ENCODE measurements around the gene CCDC7. TPM values are rescaled to one million over a fixed set of nuclear protein-coding genes. Genes with fewer than 3 reads are reported as not detected.

CCDC7 gene
- total and polyA plus RNA-seq, 2 experiments from 2014 or later: 0.83 to 1.6 TPM

DNA sequence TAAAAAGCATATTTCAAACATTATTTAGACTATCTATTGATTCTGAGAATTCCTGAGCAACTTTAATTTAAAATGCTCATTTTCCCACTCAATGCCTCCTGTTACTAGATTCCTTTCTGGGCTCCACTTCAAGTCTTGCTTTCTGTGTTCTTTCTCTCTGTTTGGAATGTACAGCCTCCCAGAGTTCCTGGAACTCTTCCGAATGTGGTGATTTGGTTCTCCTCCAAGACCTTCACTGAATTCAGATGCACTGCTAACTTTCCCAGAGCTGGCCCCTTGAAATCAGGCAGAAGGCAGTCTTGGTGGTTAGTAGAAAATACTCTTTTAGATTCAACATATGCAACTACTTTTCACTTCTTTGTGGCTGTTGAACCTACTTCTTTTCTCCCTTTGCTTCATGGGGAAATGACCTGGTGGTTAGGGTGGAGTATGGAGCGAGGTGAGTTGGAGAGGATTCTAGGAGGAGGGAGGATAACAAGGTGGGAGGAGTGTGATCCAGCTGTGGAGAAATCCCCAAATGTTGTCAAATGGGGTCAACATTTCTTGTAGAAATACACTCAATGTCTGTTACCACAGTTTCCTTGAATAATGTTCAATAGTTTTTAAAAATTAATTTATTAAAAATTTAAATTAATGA, 27.9 kb upstream of the CCDC7 start (continued):
- TF ChIP-seq, protein P1, sequence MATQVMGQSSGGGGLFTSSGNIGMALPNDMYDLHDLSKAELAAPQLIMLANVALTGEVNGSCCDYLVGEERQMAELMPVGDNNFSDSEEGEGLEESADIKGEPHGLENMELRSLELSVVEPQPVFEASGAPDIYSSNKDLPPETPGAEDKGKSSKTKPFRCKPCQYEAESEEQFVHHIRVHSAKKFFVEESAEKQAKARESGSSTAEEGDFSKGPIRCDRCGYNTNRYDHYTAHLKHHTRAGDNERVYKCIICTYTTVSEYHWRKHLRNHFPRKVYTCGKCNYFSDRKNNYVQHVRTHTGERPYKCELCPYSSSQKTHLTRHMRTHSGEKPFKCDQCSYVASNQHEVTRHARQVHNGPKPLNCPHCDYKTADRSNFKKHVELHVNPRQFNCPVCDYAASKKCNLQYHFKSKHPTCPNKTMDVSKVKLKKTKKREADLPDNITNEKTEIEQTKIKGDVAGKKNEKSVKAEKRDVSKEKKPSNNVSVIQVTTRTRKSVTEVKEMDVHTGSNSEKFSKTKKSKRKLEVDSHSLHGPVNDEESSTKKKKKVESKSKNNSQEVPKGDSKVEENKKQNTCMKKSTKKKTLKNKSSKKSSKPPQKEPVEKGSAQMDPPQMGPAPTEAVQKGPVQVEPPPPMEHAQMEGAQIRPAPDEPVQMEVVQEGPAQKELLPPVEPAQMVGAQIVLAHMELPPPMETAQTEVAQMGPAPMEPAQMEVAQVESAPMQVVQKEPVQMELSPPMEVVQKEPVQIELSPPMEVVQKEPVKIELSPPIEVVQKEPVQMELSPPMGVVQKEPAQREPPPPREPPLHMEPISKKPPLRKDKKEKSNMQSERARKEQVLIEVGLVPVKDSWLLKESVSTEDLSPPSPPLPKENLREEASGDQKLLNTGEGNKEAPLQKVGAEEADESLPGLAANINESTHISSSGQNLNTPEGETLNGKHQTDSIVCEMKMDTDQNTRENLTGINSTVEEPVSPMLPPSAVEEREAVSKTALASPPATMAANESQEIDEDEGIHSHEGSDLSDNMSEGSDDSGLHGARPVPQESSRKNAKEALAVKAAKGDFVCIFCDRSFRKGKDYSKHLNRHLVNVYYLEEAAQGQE (IDR thresholded peaks at IDR 0.05; ENCODE audit: unreplicated experiment): no peak
- no peak for TF ChIP-seq ZNF331 (CRISPR knock-in tag; IDR thresholded peaks at IDR 0.05; ENCODE audit: low read depth)
- no peak for TF ChIP-seq STAT1 (IDR thresholded peaks at IDR 0.05; ENCODE audit: unreplicated experiment)
- TF ChIP-seq ETS1 (IDR thresholded peaks at IDR 0.05): no peak
- no peak for TF ChIP-seq JUNB (IDR thresholded peaks at IDR 0.05; ENCODE audit: unreplicated experiment)
- no peak for TF ChIP-seq EZH2phosphoT487 (IDR thresholded peaks at IDR 0.05; ENCODE audit: unreplicated experiment)
- TF ChIP-seq CREB1 (CRISPR knock-in tag; IDR thresholded peaks at IDR 0.05; ENCODE audit: low read depth): no peak
- TF ChIP-seq POLR2AphosphoS5 (IDR thresholded peaks at IDR 0.05; ENCODE audit: low read depth): no peak

- H3K4me3 Mint-ChIP-seq: no peak overlapping the region
- no peak for DNase-seq (ENCODE audit: low spot score)
- H4K20me1 ChIP-seq (replicated peaks; ENCODE audit: insufficient read depth): no peaks in the 10 kb centered on the region
- no peak overlapping the region for H3K27ac ChIP-seq (ENCODE audit: low read depth)
- no peaks in the 10 kb centered on the region; the same call in 2 of the 3 replicates for H3K36me3 Mint-ChIP-seq (ENCODE audit: low read depth)
- no peak for ATAC-seq
- H3F3A ChIP-seq (replicated peaks; ENCODE audit: low read depth): no peaks in the 10 kb centered on the region
- peaks cover 12% of the 10 kb centered on the region; the same call in 2 of the 3 replicates for H3K9me3 Mint-ChIP-seq
- H3K4me1 ChIP-seq (ENCODE audit: insufficient read depth): no peaks in the 10 kb centered on the region
- no peaks in the 10 kb centered on the region for H3K27me3 Mint-ChIP-seq (ENCODE audit: insufficient read depth, low read depth, poor library complexity)
- H3K36me3 ChIP-seq (ENCODE audit: insufficient read depth): no peaks in the 10 kb centered on the region
- H3K9me2 ChIP-seq (ENCODE audit: insufficient read depth): no peaks in the 10 kb centered on the region
- H2AFZ ChIP-seq: no peak overlapping the region
- no peaks in the 10 kb centered on the region for H3K4me1 Mint-ChIP-seq
- no peaks in the 10 kb centered on the region for H3K79me2 ChIP-seq (replicated peaks; ENCODE audit: insufficient read depth)
- H3K4me3 ChIP-seq: no peak overlapping the region
- H3K27ac Mint-ChIP-seq: no peak overlapping the region
- no peaks in the 10 kb centered on the region for H3K27me3 ChIP-seq (ENCODE audit: insufficient read depth)
- no peak overlapping the region for H3K4me2 ChIP-seq
- TF ChIP-seq ZNF331 (CRISPR knock-in tag; IDR thresholded peaks at IDR 0.05; ENCODE audit: low read depth): no peak
- no peak for TF ChIP-seq POLR2AphosphoS5 (IDR thresholded peaks at IDR 0.05; ENCODE audit: low read depth)
- TF ChIP-seq, protein P2, sequence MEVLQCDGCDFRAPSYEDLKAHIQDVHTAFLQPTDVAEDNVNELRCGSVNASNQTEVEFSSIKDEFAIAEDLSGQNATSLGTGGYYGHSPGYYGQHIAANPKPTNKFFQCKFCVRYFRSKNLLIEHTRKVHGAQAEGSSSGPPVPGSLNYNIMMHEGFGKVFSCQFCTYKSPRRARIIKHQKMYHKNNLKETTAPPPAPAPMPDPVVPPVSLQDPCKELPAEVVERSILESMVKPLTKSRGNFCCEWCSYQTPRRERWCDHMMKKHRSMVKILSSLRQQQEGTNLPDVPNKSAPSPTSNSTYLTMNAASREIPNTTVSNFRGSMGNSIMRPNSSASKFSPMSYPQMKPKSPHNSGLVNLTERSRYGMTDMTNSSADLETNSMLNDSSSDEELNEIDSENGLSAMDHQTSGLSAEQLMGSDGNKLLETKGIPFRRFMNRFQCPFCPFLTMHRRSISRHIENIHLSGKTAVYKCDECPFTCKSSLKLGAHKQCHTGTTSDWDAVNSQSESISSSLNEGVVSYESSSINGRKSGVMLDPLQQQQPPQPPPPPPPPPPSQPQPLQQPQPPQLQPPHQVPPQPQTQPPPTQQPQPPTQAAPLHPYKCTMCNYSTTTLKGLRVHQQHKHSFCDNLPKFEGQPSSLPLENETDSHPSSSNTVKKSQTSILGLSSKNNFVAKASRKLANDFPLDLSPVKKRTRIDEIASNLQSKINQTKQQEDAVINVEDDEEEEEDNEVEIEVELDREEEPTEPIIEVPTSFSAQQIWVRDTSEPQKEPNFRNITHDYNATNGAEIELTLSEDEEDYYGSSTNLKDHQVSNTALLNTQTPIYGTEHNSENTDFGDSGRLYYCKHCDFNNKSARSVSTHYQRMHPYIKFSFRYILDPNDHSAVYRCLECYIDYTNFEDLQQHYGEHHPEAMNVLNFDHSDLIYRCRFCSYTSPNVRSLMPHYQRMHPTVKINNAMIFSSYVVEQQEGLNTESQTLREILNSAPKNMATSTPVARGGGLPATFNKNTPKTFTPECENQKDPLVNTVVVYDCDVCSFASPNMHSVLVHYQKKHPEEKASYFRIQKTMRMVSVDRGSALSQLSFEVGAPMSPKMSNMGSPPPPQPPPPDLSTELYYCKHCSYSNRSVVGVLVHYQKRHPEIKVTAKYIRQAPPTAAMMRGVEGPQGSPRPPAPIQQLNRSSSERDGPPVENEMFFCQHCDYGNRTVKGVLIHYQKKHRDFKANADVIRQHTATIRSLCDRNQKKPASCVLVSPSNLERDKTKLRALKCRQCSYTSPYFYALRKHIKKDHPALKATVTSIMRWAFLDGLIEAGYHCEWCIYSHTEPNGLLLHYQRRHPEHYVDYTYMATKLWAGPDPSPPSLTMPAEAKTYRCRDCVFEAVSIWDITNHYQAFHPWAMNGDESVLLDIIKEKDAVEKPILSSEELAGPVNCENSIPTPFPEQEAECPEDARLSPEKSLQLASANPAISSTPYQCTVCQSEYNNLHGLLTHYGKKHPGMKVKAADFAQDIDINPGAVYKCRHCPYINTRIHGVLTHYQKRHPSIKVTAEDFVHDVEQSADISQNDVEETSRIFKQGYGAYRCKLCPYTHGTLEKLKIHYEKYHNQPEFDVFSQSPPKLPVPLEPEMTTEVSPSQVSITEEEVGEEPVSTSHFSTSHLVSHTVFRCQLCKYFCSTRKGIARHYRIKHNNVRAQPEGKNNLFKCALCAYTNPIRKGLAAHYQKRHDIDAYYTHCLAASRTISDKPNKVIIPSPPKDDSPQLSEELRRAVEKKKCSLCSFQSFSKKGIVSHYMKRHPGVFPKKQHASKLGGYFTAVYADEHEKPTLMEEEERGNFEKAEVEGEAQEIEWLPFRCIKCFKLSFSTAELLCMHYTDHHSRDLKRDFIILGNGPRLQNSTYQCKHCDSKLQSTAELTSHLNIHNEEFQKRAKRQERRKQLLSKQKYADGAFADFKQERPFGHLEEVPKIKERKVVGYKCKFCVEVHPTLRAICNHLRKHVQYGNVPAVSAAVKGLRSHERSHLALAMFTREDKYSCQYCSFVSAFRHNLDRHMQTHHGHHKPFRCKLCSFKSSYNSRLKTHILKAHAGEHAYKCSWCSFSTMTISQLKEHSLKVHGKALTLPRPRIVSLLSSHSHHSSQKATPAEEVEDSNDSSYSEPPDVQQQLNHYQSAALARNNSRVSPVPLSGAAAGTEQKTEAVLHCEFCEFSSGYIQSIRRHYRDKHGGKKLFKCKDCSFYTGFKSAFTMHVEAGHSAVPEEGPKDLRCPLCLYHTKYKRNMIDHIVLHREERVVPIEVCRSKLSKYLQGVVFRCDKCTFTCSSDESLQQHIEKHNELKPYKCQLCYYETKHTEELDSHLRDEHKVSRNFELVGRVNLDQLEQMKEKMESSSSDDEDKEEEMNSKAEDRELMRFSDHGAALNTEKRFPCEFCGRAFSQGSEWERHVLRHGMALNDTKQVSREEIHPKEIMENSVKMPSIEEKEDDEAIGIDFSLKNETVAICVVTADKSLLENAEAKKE (CRISPR knock-in tag; IDR thresholded peaks at IDR 0.05): no peak
- no peak for TF ChIP-seq STAT1 (IDR thresholded peaks at IDR 0.05; ENCODE audit: unreplicated experiment)
- TF ChIP-seq, protein P1 (IDR thresholded peaks at IDR 0.05; ENCODE audit: unreplicated experiment): no peak
- TF ChIP-seq EZH2phosphoT487 (IDR thresholded peaks at IDR 0.05; ENCODE audit: unreplicated experiment): no peak
- no peak for TF ChIP-seq CREB1 (CRISPR knock-in tag; IDR thresholded peaks at IDR 0.05; ENCODE audit: low read depth)
- TF ChIP-seq JUNB (IDR thresholded peaks at IDR 0.05; ENCODE audit: unreplicated experiment): no peak
These were observed 27.4 kb upstream of the CCDC7 start for GRCh38 chr10:32418572-32418971.

Data from GM23338 (cell line).